ENCODE measurements around the gene FAM168A. TPM values are rescaled to one million over a fixed set of nuclear protein-coding genes. Genes with fewer than 3 reads are reported as not detected.

FAM168A gene
- total and polyA plus RNA-seq, 9 of the 15 experiments (the other 6 are each of a cell fraction or from before 2014, with no cell fraction given): 0.44 to 7.2 (median 2.9) TPM

GRCh38 chr11:73376803-73377629 lies 220.9 kb downstream of the FAM168A start (continued):
- TF ChIP-seq ATF2 (CRISPR knock-in tag; IDR thresholded peaks at IDR 0.05) (no peak), RHOXF2B (CRISPR knock-in tag; conservative IDR thresholded peaks at IDR 0.05) (0 out of 2 replicates have a peak, but pooled peaks have one; percentile 22), NEUROD1 (IDR thresholded peaks at IDR 0.05; ENCODE audit: borderline replicate concordance, low read depth, low read length, partially characterized antibody) (no peak), NFRKB (IDR thresholded peaks at IDR 0.05; ENCODE audit: low read depth) (0 out of 2 replicates have a peak, but pooled peaks have one; percentile 40), BRF2 (IDR thresholded peaks at IDR 0.05; ENCODE audit: borderline replicate concordance, insufficient read depth, insufficient read length) (no peak), MBD2 (IDR thresholded peaks at IDR 0.05; ENCODE audit: borderline replicate concordance, low read depth) (peak; percentile 47; the same call in 1 of the 2 replicates), USF1 (CRISPR knock-in tag; IDR thresholded peaks at IDR 0.05) (no peak), AFF4 (CRISPR knock-in tag; IDR thresholded peaks at IDR 0.05) (no peak; the same call in 1 of the 2 replicates), MAZ (CRISPR knock-in tag; conservative IDR thresholded peaks at IDR 0.05 in 1 of 2, IDR thresholded peaks at IDR 0.05 in 1 of 2) (peak in 1 of 2 experiments; percentile 17; a peak in 1 of 4 replicates), ARID3B (CRISPR knock-in tag; IDR thresholded peaks at IDR 0.05; ENCODE audit: borderline replicate concordance) (no peak), TFE3 (CRISPR knock-in tag; IDR thresholded peaks at IDR 0.05) (no peak), BDP1 (IDR thresholded peaks at IDR 0.05; ENCODE audit: insufficient read depth, insufficient read length) (no peak), ZNF79 (CRISPR knock-in tag; IDR thresholded peaks at IDR 0.05; ENCODE audit: low read depth) (no peak), PHB (CRISPR knock-in tag; IDR thresholded peaks at IDR 0.05) (no peak), ZNF3 (CRISPR knock-in tag; IDR thresholded peaks at IDR 0.05) (no peak)
